ENCODE measurements around the gene GREB1.

The GREB1 gene

GRCh38 chr2:11596801-11597200, 63.0 kb downstream of the GREB1 start:
- in situ Hi-C loops (cut with HindIII; ENCODE audit: low sequenced_read_pairs), result no loop called here

- in situ Hi-C loops (cut with HindIII; ENCODE audit: low sequenced_read_pairs), result no loop called here
Measured at GRCh38 chr2:11597538-11598225, 63.8 kb downstream of the GREB1 start.

GRCh38 chr2:11598228-11598731, 64.4 kb downstream of the GREB1 start:
- in situ Hi-C loops (cut with HindIII; ENCODE audit: low sequenced_read_pairs), result no loop called here

GRCh38 chr2:11602563-11603204, 68.8 kb downstream of the GREB1 start:
- in situ Hi-C loops (cut with HindIII; ENCODE audit: low sequenced_read_pairs), result no loop called here

DNA sequence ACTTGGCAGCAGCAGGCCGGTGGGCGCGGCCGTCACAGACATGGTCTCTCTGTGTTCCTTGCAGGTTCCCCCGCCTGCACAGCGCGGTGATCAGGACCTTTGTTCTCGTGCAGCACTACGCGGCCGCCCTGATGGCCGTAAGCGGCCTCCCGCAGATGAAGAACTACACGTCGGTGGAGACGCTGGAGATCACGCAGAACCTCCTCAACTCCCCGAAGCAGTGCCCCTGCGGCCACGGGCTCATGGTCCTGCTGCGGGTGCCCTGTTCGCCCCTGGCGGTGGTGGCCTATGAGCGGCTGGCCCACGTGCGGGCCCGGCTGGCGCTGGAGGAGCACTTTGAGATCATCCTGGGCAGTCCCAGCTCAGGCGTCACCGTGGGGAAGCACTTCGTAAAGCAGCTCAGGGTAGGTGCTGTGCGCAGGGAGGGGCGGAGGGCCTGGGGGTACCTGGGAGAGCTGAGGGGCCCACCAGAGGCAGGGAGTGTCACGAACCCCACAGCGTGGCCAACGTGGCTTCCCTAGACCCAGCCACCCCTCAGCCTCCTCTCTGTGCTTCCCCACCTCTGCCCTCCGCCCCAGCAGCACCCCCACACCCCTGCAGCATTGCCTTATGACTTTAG, 76.9 kb downstream of the GREB1 start:
- in situ Hi-C loops (cut with HindIII; ENCODE audit: low sequenced_read_pairs), result no loop called here

DNA sequence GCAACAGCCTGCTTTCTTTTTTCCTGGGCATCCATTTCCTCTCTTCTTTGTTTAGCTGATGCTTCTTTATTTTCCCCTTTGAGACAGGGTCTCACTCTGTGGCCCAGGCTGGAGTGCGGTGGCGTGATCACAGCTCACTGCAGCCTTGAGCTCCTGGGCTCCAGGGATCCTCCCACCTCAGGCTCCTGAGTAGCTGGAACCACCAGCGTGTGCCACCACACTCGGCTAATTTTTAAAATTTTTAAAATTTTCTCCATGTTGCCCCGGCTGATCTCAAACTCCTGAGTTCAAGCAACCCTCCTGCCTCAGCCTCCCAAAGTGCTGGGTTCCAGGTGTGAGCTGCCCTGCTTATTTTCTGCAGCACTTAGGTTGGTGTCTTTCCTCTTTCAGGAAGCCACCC, 77.4 kb downstream of the GREB1 start:
- in situ Hi-C loops (cut with HindIII; ENCODE audit: low sequenced_read_pairs), result no loop called here

DNA sequence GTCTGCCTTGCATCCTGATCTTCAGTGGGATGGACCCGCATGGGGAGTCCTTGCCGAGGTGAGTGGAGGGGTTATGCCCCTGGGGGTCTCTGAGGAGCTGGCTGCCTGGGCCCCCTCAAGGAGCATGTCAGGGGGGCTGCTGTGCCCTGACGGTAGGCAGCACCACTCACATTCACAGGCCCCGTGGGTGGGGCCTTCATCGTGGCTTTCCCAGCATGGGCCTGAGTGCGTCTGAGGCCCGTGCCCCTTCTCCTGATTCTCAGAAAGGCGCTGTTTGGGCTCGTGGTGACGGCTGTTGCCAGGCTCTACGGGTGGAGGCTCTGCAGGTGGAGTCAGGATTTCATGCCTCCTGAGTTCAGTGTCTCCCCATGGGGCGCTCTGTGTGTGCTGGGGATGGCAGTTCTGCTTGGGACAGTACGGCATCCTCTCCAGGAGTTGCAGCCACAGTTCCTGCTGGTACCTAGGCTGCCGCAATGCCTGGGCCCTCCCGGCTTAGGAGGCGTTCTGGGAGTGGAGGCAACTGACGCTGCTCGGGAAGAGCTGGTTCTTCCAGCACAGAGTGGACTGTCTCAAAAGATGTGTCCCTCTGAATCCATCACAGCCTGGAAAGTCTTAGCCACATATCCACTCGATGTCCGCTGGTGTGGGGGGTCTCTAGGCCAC, 78.8 kb downstream of the GREB1 start:
- in situ Hi-C loops (cut with HindIII; ENCODE audit: low sequenced_read_pairs), result no loop called here

DNA sequence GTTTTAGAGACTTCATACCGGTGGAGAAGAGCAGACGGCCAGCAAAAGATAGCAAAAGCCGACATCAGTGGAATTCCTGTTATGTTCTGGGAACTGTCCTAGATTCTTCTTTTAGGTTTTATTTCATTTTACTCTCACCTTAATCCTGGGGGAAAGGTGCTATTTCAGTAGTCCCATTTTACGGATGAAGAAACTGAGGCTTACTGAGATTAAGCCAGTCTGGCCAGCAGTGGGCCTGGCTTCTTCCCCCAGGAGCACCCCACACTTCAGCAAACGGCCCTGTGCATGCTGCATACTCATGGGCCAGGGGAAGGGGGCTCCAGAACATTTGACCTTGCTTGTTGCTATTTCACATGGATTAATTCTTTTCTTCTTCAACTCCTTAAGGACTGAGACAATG, 79.5 kb downstream of the GREB1 start:
- in situ Hi-C loops (cut with HindIII; ENCODE audit: low sequenced_read_pairs), result no loop called here

DNA sequence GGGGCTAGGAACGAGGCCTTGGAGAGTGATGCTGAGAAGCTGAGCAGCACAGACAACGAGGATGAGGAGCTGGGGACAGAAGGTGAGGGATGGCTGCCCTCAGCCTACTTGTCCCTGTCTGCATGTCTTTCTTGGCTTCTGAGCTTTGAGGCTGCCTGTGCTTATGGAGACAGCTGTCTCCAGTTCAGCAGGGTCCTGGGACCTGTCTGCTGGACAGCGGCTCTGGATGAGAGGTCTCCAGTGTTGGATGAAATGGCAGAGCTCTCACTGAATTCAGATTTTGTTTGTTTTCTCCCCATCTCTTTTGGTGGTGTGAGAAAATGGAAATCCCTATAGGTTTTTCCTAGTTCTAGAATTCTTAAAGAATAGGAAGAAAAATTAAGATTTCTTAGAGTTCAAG, 81.4 kb downstream of the GREB1 start:
- in situ Hi-C loops (cut with HindIII; ENCODE audit: low sequenced_read_pairs), result no loop called here

- in situ Hi-C loops (cut with HindIII; ENCODE audit: low sequenced_read_pairs), result no loop called here
Measured at GRCh38 chr2:11616097-11616687, 82.3 kb downstream of the GREB1 start.

DNA sequence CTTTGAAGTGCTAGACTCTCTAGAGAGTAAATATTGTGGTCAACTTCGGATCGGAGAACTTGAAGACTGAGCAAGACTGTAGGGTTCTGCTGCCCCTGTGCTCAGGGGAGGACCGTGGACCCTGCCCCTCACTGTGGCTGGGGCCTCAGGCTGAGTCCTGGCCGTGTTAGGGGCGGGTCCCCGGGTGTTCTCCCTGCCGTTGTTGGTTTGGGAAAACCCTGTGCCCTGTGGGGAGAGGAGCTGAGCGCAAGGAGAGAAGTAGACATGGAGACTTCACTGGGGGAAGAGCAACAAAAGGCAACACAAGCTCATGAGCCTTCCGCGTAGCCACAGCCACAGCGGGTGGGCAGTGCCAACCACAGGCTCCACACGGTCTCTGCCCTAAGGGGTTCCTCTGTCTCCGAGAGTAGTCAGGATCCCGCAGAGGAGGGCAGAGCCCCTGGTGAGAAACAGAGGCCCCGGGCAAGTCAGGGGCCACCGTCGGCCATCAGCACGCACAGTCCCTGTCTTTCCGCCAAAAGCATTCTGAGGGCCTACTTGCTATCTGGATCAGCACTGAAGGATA, 83.1 kb downstream of the GREB1 start:
- in situ Hi-C loops (cut with HindIII; ENCODE audit: low sequenced_read_pairs), result no loop called here

DNA sequence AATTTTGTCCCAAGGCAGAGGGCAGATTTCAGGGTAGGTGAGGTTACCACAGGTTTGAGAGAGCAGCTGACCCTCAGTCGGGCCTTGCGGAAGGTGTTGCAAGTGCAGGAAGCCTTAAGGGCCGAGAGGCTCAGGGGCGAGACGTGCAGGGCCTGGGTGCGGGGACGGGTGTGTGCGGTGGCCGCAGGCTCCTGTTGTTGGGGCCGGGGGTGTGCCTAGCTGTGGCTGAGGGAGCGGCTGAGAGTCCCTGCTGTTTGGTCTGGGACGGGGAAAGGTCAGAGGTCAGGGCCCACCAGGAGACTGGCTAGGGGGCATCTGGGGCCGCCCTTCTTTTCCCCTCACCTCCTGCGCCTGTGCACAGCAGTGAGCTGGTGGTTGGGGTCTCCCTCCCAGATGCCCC, 83.7 kb downstream of the GREB1 start:
- in situ Hi-C loops (cut with HindIII; ENCODE audit: low sequenced_read_pairs), result no loop called here

DNA sequence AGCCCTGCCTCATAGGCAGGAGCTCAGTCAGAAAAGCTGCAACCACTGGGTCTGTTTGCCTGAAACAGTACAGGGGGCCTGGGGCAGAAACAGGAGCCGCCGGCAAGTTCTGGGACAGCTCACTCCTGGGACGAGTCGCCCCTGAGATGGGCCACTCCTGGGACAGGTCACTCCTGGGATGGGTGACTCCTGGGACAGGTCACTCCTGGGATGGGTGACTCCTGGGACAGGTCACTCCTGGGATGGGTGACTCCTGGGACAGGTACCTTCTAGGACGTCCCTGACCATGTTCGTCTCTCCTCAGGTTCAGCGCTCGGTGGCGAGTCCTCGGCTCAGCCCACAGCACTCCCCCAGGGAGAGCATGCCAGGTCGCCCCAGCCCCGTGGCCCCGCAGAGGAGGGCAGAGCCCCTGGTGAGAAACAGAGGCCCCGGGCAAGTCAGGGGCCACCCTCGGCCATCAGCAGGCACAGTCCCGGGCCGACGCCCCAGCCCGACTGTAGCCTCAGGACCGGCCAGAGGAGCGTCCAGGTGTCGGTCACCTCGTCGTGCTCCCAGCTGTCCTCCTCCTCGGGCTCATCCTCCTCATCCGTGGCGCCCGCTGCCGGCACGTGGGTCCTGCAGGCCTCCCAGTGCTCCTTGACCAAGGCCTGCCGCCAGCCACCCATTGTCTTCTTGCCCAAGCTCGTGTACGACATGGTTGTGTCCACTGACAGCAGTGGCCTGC, 84.3 kb downstream of the GREB1 start:
- in situ Hi-C loops (cut with HindIII; ENCODE audit: low sequenced_read_pairs), result no loop called here

DNA sequence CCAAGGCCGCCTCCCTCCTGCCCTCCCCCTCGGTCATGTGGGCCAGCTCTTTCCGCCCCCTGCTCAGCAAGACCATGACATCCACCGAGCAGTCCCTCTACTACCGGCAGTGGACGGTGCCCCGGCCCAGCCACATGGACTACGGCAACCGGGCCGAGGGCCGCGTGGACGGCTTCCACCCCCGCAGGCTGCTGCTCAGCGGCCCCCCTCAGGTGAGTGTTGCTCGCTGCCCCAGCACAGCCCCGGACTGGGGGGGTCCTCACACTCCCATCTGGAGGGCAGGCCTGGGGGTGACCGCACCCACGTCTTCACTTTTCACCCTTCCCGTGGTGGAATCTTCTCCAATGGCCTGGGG, 84.8 kb downstream of the GREB1 start:
- in situ Hi-C loops (cut with HindIII; ENCODE audit: low sequenced_read_pairs), result no loop called here

DNA sequence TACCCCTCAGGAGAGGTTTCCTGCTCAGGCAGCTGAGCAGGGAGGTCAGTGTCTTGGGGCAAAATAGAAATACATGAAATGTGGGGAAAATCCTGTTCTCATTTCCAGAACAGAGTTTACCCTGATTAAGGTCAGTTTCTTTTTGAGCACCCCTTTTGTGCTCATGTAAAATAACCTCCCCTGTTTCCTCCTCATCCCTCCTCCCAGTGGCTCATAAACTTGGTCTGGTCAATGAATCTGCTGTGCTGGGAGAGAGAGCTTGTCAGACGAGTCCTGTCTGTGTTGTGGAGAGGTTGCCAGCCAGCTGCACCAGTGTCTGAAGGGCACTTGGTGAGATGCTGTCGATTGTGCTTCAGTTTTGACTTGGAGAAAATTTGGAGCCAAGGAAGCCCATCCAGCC, 87.6 kb downstream of the GREB1 start:
- in situ Hi-C loops (cut with HindIII; ENCODE audit: low sequenced_read_pairs), result no loop called here

DNA sequence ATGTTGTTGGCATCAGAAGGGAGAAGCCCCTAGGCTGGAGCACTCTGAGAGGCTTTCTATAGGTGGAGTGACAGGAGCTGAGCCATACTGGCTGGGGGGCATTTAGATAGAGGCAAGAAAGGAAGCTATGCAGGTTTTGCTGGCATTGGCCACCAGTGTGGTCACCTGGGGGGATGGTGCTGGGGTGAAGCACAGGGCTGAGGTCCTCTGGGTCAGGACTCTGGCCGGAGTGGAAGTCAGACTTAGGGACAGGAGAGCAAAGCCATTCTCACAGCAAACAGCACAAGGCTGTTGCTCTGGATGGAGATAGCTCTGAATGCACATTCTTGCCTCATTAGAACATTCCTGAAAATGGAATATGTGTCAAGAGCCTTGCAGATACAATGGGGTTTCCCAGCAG, 88.8 kb downstream of the GREB1 start:
- in situ Hi-C loops (cut with HindIII; ENCODE audit: low sequenced_read_pairs), result no loop called here

DNA sequence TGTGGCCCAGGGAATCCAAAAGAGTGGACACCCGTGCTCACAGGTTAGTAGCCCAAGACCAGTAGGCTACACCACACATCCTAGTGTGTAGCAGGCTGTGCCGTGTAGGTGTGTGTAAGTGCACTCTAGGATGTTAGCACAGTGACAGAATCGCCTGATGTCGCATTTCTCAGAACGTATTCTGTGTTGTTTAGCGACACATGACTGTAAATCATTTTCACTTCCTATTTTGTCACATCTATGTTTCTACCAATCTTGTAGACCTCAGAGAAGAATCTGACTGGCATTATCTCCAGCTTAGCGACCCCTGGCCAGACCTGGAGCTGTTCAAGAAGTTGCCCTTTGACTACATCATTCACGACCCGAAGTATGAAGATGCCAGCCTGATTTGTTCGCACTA, 91.0 kb downstream of the GREB1 start:
- in situ Hi-C loops (cut with HindIII; ENCODE audit: low sequenced_read_pairs), result no loop called here

GRCh38 chr2:11625671-11626070, 91.8 kb downstream of the GREB1 start:
- in situ Hi-C loops (cut with HindIII; ENCODE audit: low sequenced_read_pairs), result no loop called here

DNA sequence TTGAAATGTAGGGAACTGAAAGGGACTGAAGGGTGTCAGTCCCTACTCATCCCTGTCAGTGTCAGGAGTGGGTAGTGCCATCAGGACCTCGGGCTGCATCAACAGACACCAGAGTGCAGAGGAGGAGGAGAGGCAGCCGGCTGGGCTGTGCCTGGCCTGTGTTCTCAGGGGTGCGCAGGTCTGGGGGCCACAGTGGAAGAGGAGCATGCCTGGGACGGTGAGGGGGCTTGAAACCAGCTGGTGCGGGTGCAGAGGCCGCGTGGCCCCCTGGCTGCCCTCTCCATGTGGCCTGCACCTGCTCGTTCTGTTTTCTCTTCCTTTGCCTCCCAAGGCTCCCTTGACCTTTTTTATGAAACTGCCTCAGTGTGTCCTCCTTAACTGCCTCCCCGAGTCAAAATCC, 94.8 kb downstream of the GREB1 start:
- in situ Hi-C loops (cut with HindIII; ENCODE audit: low sequenced_read_pairs), result no loop called here

DNA sequence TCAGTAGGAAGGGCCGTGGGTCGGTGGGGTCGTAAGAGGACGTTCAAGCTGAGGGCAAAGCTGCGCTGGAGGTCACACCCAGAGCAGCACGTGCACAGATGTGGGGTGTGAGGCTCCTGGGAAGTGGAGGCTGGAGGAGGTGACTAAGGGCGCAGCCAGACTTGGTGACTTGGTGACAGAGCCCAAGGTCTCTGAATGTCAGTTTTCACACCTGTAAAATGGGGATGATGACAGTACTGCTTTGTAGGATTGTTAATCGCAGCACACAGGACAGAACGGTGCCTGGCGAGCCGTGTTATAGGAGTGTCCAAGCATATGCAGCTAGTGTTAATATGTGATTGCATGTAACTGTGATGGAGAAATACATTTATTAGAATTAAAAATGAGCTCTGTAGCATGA, 95.4 kb downstream of the GREB1 start:
- in situ Hi-C loops (cut with HindIII; ENCODE audit: low sequenced_read_pairs), result no loop called here
